NCI-H2171 treated with DMSO at 0.1 percent for 48 hours (cell line): ENCODE results near the gene PLCH2.

Source experiments
- DNase-seq: peaks from one replicate; lab custom pipeline; 2025; lab: John Stamatoyannopoulos, UW

PLCH2 gene, protein sequence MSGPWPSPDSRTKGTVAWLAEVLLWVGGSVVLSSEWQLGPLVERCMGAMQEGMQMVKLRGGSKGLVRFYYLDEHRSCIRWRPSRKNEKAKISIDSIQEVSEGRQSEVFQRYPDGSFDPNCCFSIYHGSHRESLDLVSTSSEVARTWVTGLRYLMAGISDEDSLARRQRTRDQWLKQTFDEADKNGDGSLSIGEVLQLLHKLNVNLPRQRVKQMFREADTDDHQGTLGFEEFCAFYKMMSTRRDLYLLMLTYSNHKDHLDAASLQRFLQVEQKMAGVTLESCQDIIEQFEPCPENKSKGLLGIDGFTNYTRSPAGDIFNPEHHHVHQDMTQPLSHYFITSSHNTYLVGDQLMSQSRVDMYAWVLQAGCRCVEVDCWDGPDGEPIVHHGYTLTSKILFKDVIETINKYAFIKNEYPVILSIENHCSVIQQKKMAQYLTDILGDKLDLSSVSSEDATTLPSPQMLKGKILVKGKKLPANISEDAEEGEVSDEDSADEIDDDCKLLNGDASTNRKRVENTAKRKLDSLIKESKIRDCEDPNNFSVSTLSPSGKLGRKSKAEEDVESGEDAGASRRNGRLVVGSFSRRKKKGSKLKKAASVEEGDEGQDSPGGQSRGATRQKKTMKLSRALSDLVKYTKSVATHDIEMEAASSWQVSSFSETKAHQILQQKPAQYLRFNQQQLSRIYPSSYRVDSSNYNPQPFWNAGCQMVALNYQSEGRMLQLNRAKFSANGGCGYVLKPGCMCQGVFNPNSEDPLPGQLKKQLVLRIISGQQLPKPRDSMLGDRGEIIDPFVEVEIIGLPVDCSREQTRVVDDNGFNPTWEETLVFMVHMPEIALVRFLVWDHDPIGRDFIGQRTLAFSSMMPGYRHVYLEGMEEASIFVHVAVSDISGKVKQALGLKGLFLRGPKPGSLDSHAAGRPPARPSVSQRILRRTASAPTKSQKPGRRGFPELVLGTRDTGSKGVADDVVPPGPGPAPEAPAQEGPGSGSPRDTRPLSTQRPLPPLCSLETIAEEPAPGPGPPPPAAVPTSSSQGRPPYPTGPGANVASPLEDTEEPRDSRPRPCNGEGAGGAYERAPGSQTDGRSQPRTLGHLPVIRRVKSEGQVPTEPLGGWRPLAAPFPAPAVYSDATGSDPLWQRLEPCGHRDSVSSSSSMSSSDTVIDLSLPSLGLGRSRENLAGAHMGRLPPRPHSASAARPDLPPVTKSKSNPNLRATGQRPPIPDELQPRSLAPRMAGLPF (N-terminal part only)

GRCh38 chr1:2476061-2476999, at the start of gene PLCH2:
TSS of gene PLCH2 (plus strand) at chr1:2476289. CDS start at chr1:2476589, 300 bp downstream.
- DNase-seq: no peak

GRCh38 chr1:2426540-2426939, 49.5 kb upstream of the PLCH2 start:
- DNase-seq: no peak

DNA sequence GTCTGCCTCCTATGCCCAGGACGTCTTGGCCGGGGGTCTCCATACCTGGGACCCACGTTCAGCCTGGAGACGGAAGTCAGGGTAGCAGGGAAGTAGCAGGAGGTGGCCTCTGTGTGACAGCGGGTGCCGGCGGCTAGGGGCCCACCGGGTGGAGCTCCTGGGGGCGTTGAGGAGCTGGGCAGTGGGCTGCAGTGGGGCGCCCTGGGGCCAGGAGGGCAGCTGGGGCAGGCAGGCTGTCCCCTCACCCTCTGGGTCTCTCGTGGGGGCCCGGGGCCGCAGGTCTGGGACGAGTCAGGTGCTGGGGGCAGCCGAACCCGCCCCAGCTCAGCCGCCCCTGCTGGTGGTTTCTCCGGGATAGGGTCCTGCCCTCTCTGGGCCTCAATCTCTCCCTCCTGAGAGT, 49.0 kb upstream of the PLCH2 start:
- DNase-seq: no peak

DNA sequence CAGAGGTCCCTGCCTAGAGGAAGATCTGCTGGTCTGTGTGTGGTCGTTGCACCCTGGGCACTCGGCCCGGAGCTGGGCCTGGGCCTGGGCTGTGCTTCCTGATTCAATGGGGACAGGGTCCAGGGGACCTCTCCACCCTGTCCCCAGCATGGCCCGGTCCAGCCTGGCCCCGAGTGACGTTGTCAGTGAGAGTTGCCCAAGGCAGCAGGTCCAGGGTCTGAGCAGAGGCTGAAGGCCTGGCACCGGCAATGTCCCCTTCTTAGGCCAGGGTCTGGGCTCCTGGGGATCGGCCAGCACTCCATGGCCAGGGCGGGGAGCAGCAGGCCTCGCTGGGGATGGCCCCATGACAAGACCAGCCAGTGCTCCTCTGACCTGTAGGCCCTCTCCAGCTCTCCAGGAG, 48.1 kb upstream of the PLCH2 start:
- DNase-seq: no peak

DNA sequence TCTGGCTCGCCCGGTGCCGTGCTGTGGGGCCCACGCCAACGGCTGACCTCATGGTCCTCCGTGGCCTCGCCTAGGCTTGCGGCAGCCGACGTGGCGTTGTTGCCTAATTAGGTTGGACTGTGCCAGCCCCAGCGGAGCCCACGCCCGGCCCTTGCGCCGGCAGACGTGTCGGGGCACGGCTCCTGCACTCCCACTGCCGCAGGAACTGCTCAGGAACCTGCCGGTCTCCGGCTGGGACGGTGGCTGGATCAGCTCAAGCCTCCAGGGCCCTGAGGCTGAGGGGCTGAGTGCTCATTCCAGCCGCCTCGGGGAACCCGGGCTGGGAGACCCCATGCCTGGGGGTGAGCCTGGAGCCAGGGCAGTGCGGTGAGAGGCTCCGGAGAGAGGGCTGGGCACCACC, 47.6 kb upstream of the PLCH2 start:
- DNase-seq: no peak

GRCh38 chr1:2429780-2430591, 46.1 kb upstream of the PLCH2 start:
- no peak for DNase-seq

DNA sequence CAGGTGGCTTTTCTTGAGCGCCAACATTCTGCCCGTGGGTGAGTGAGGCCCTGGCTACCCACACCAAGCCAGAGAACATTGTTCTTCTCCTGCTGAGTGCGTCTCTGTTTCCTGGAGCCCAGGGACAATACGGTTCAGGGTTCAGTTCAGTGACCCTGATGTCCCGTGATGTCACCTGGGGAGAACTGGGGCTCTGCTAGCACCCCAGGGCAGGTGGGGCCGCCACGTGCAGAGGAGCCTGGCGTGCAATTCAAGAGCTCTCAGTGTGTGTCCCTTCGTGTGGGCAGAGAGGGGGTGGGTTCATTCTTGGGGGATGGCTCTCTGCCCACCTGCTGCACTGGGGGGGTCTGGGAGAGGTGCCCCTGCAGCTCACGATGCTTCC, 45.5 kb upstream of the PLCH2 start:
- no peak for DNase-seq

DNA sequence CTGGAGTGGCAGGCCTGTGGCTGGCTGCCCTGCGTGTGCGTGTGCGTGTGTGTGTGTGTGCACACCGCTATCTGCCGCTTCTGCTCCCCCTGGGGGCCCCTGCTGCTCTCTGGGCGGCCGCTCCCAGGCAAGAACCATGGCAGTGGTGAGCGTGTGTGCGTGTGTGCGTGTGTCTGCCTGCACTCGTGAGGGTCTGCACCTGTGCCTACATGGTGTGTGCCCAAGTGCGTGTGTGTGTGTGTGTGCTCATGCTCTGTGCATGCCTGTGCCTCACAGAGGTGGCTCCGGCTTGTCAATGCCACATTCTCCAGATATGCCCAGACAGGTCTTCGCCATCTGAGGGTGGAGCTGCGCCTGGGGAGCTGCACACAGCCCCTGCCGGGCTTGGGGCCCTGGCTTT, 45.0 kb upstream of the PLCH2 start:
- peak; percentile 98 for DNase-seq

DNA sequence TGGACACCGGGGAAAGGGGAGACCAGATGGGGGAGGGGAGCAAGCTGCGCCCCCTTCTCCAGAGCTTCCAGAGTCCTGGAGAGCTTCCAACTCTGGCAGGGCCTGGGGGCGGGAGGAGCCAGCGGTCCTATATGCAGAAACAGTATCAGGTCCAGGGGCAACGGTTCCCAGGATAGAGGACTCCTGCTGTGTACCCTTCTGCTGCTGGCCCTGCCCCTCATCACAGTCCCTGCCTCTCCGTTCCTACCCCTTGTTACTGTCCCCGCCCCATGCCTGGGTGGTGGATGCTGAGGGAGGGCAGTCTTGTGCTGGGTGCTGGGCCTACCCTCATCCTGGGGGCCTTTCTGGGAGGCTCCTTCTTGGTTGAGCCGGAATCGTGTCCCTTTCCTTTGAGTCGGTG, 44.6 kb upstream of the PLCH2 start:
- peak; percentile 98 for DNase-seq

- DNase-seq: peak; percentile 16
Observed at GRCh38 chr1:2432441-2432844, 43.6 kb upstream of the PLCH2 start.

GRCh38 chr1:2433196-2433595, 42.9 kb upstream of the PLCH2 start:
- DNase-seq: no peak

GRCh38 chr1:2433936-2434655, 42.0 kb upstream of the PLCH2 start:
- no peak for DNase-seq

DNA sequence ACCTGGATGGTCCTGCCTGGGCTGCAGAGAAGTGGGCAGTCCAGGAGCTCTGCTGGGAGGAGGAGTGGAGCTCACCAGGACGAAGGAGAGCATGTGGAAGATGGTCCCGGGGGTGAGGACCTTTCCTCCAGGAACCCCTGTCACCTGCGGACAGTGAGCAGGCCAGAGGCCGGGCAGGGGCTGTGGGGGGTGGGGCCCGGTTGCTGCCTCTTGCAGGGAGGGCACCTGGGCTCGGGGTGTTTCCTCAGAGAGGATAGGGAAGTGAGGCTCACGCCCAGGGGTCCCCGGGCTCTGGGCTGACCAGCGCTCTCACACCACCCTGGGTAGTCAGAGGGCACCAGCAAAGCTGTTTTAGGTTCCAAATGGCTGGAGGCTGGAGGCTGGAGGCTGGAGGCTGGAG, 41.0 kb upstream of the PLCH2 start:
- no peak for DNase-seq

DNA sequence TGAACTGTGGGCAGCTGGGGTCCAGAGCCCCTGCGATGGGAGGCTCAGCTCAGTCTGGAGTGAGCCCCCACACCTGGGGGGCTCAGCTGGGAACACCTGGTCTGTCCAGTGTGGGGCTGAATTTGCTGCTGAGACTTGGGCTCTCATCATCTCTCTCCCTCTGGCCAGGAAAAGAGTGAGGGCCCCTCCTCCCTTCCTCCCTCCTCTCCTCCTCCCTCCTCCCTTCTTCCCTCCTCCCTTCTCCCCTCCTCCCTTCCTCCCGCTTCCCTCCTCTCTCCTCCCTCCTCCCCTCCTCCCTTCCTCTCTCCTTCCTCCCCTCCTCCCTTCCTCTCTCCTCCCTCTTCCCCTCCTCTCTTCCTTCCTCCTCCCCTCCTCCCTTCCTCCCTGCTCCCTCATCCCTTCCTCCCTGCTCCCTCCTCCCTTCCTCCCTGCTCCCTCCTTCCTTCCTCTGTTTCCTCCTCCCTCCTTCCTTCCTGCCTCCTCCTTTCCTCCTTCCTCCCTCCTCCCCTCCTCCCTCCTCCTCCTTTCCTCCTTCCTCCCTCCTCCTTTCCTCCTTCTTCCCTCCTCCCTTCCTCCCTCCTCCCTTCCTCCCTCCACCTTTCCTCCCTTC, 40.2 kb upstream of the PLCH2 start:
- no peak for DNase-seq

GRCh38 chr1:2436876-2437275, 39.2 kb upstream of the PLCH2 start:
- no peak for DNase-seq

- no peak for DNase-seq
Observed at GRCh38 chr1:2437617-2438016, 38.5 kb upstream of the PLCH2 start.

DNA sequence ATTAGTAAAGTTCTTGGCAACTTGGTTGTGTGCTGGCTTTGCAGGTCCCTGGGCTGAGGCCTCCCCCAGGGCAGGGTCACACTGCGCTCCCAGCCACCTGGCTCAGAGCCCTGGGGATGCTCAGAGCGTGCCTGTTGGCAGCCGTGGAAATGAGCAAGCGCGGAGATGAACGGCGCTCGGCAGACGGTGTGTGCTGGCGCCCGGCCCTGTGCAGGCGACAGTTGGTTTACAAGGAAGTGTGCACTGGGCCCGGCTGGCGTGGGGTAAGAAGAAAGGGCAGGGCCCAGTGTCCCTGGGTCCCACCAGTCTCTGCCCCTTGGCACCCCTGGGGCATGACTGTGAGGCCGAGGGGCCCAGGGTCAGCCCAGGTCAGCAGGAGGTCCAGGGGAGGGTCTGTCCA, 38.1 kb upstream of the PLCH2 start:
- peak; percentile 83 for DNase-seq

- DNase-seq: peak; percentile 44
Observed at GRCh38 chr1:2438641-2439040, 37.4 kb upstream of the PLCH2 start.

GRCh38 chr1:2439369-2439768, 36.7 kb upstream of the PLCH2 start:
- peak; percentile 36 for DNase-seq
